ACHN (cell line): Measurements from ENCODE around the gene TTLL13.
"Not testable (repeated sequence)": the region's sequence is repeated elsewhere in the genome, so short reads cannot be mapped to it uniquely, and the experiment has no call there.

ENCODE experiments used
- DNase-seq: peaks from one replicate; pipeline ENCODE4 v3.0.0-alpha.2; 2015
- in situ Hi-C: cut with HindIII; loops from 2 replicates; pipeline ENCODE4 v1.10.0; 2017; ENCODE audit warnings: low sequenced_read_pairs, low pct_ligation_motif_present, low pct_unique_long_range_greater_than_20kb

The TTLL13 gene

GRCh38 chr15:90296316-90296884, 47.0 kb downstream of the TTLL13 start:
- DNase-seq, in situ Hi-C loops: not testable (repeated sequence)

- DNase-seq: no peak
- in situ Hi-C loops: no loop called here
Measured at GRCh38 chr15:90297021-90297420, 47.7 kb downstream of the TTLL13 start.

GRCh38 chr15:90300541-90300940, 51.2 kb downstream of the TTLL13 start:
- in situ Hi-C loops: no loop called here
- no peak for DNase-seq

GRCh38 chr15:90300988-90301706, 51.8 kb downstream of the TTLL13 start:
- in situ Hi-C loops: no loop called here
- DNase-seq: peak; percentile 51

- no peak for DNase-seq
- in situ Hi-C loops: no loop called here
Measured at GRCh38 chr15:90301707-90302300, 52.4 kb downstream of the TTLL13 start.

- DNase-seq, in situ Hi-C loops: not testable (repeated sequence)
Measured at GRCh38 chr15:90305355-90305754, 56.0 kb downstream of the TTLL13 start.

- in situ Hi-C loops: no loop called here
- DNase-seq: no peak
Measured at GRCh38 chr15:90305932-90306331, 56.6 kb downstream of the TTLL13 start.

- no peak for DNase-seq
- in situ Hi-C loops: no loop called here
Measured at GRCh38 chr15:90306560-90306959, 57.2 kb downstream of the TTLL13 start.

GRCh38 chr15:90307661-90308060, 58.3 kb downstream of the TTLL13 start:
- in situ Hi-C loops: no loop called here
- no peak for DNase-seq

- in situ Hi-C loops: no loop called here
- DNase-seq: no peak
Measured at GRCh38 chr15:90309020-90309419, 59.7 kb downstream of the TTLL13 start.
